Activated naive CD8-positive, alpha-beta T cell treated with anti-CD3 and anti-CD28 coated beads, Interleukin-2, amount 10 ng/mL, durations not matched to agents 7 days and 5 days (primary cell): Measurements from ENCODE around the gene PTRH1. TPM values are rescaled to one million over a fixed set of nuclear protein-coding genes. Genes with fewer than 3 reads are reported as not detected.

ENCODE experiments used
- ATAC-seq: fragments of 150-1000 bp; cut with Tn5 transposase; one replicate; pipeline ENCODE4 v1.10.0; 2021; ENCODE audit warnings: low read depth, moderate library complexity
- POLR2A ChIA-PET: fragments of 350-600 bp; sonication (Branson Sonifier 250); formaldehyde crosslinking; loops from one replicate; lab custom pipeline; 2021; ENCODE audit warnings: antibody characterized with exemption; lab: Charles Lee
- DNase-seq: peaks from one replicate; pipeline ENCODE4 v3.0.0; 2021
- H3K27ac Mint-ChIP-seq: one replicate; pipeline ENCODE4 v1.8.0; 2022; ENCODE audit warnings: mild to moderate bottlenecking, mixed read lengths
- H3K27me3 Mint-ChIP-seq: one replicate; pipeline ENCODE4 v1.8.0; 2022; ENCODE audit warnings: mild to moderate bottlenecking, moderate library complexity, mixed read lengths
- H3K36me3 Mint-ChIP-seq: one replicate; pipeline ENCODE4 v1.8.0; 2021; ENCODE audit warnings: mild to moderate bottlenecking, mixed read lengths
- H3K4me1 Mint-ChIP-seq: one replicate; pipeline ENCODE4 v1.8.0; 2021; ENCODE audit warnings: mixed read lengths
- H3K4me3 Mint-ChIP-seq: one replicate; pipeline ENCODE4 v1.8.0; 2022; ENCODE audit warnings: mild to moderate bottlenecking, moderate library complexity, mixed read lengths
- H3K9me3 Mint-ChIP-seq: one replicate; pipeline ENCODE4 v1.8.0; 2021; ENCODE audit warnings: mixed read lengths
- total RNA-seq, 2 experiments: library from RNA; stranded (reverse); gene quantifications; one replicate each; pipeline ENCODE4 v1.2.3, GENCODE V29; 2021

The PTRH1 gene
- total RNA-seq, 2 experiments from 2014 or later, result 9.9 to 13.1 TPM

DNA sequence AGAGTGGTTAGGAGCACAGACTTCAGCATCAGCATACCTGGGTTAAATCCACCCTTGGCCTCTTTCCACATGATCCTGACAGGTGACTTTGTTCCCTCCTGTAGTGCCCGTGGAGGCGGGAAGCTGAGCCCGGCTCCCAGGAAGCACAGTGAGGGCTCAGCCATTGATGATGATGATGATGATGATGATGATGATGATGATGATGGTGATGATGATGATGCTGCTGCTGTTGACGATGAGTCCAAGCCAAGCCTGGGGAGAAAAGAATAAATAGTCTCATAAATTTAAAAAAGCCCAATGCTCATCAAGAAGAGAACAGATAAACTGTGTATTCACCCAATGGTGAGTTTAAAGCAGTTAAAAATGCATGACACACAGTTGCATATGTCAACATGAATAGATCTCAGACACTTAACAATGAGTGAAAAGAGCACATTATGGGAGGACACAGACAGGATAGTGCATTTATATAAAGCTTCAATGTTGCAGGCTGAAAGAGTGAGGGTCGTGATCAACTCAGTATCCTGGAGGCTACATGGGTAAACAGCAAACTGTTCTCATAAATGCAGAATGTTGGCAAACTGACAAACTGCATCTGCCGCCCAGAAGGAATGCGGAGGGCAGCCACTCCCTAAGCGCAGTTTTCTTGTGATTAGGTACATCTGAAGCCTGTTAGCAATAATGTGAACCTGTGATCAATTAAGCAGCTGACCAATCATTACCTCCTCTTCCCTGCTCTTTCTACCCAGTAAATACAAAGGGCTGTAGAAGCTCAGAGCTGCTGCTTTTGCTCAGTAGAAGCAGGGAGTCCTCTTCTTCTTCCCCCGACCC is 20.4 kb downstream of the PTRH1 start:
- no peaks in the 10 kb centered on the region for H3K36me3 Mint-ChIP-seq
- POLR2A ChIA-PET, result no interaction called here
- H3K9me3 Mint-ChIP-seq, result no peaks in the 10 kb centered on the region
- peaks cover 8% of the 10 kb centered on the region for H3K4me1 Mint-ChIP-seq
- peaks cover 2% of the 10 kb centered on the region for H3K27me3 Mint-ChIP-seq
- H3K4me3 Mint-ChIP-seq, result no peak overlapping the region
- ATAC-seq (no peak), DNase-seq (no peak)
- no peak overlapping the region for H3K27ac Mint-ChIP-seq

DNA sequence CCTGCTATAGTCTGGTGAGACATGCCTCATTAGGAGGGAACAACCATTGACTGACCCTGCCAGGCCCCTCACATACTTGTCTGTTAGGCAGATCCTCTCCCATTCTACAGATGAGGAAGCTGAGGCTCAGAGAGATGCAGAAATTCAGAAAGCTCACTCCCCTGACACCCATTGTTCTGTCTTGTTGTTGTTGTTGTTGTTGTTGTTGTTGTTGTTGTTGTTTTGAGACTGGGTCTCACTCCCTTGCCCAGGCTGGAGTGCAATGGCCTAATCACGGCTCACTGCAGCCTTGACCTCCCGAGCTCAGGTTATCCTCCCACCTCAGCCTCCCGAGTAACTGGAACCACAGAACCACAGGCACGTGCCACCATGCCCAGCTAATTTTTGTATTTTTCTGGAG is 21.8 kb downstream of the PTRH1 start:
- Mint-ChIP-seq H3K27me3 (peaks cover 2% of the 10 kb centered on the region), H3K27ac (no peak overlapping the region), H3K4me3 (no peak overlapping the region), H3K4me1 (no peaks in the 10 kb centered on the region), H3K9me3 (no peaks in the 10 kb centered on the region), H3K36me3 (no peaks in the 10 kb centered on the region)
- no peak for DNase-seq
- ATAC-seq, result no peak
- POLR2A ChIA-PET, result no interaction called here

DNA sequence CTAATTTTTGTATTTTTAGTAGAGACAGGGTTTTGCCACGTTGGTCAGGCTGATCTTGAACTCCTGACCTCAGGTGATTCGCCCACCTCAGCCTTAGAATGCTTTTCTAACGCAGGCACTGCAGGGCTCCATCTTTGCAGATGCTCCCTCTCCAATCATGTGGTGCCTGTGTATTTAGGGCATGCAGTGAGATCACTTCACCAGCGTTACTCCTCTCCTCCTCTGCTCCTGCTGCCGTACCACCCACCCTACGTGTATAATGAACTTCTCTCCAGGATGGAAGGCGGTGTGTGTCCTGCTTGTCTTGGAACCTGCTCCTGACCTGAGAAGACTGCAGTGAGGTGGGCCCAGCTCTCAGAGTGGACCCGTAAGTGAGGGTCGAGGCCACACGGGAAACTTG is 22.3 kb downstream of the PTRH1 start:
- Mint-ChIP-seq H3K4me3 (no peak overlapping the region), H3K9me3 (no peaks in the 10 kb centered on the region), H3K27me3 (peaks cover 2% of the 10 kb centered on the region), H3K27ac (no peak overlapping the region), H3K4me1 (no peaks in the 10 kb centered on the region), H3K36me3 (no peaks in the 10 kb centered on the region)
- POLR2A ChIA-PET, result no interaction called here
- DNase-seq, result no peak
- no peak for ATAC-seq

DNA sequence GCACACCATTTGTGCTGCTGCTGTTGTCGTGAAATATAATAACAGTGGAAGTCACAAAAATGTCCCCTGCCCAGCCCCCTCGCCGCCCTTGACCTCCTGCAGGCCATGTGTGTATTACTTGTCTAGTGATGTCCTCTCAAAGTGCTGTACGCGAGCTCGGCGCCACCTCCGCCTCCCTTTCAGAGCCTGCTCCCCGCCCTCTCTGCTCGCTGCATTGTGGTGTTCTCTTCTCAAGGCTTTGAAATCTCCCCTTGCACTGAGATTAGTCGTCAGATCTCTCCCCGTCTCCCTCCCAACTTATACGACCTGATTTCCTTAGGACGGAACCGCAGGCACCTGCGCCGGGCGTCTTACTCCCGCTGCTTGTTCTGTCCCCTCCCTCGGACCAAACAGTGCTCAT is 23.4 kb downstream of the PTRH1 start:
- POLR2A ChIA-PET, result interaction anchor here (0.7 kb wide), 1 partner anchor 225 kb away, joined by 4 read pairs; the partner anchor contains the start of gene ST6GALNAC4
- peaks cover 2% of the 10 kb centered on the region for H3K27me3 Mint-ChIP-seq
- no peaks in the 10 kb centered on the region for H3K4me1 Mint-ChIP-seq
- H3K4me3 Mint-ChIP-seq, result no peak overlapping the region
- H3K9me3 Mint-ChIP-seq, result no peaks in the 10 kb centered on the region
- DNase-seq (no peak), ATAC-seq (no peak)
- H3K36me3 Mint-ChIP-seq, result no peaks in the 10 kb centered on the region
- no peak overlapping the region for H3K27ac Mint-ChIP-seq

DNA sequence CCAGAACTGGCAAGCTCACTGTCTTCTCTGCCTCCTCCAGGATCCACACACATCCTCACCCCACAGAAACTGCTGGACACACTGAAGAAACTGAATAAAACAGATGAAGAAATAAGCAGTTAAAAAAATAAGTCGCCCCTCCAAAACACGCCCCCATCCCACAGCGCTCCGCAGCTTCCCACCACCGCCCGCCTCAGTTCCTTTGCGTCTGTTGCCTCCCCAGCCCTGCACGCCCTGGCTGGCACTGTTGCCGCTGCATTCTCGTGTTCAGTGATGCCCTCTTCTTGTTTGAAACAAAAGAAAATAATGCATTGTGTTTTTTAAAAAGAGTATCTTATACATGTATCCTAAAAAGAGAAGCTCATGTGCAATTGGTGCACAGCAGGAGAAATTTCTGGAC is 24.7 kb downstream of the PTRH1 start:
- no peaks in the 10 kb centered on the region for H3K36me3 Mint-ChIP-seq
- DNase-seq, result no peak
- no peaks in the 10 kb centered on the region for H3K9me3 Mint-ChIP-seq
- ATAC-seq, result no peak
- no peaks in the 10 kb centered on the region for H3K4me1 Mint-ChIP-seq
- POLR2A ChIA-PET, result no interaction called here
- peaks cover 2% of the 10 kb centered on the region for H3K27me3 Mint-ChIP-seq
- no peak overlapping the region for H3K4me3 Mint-ChIP-seq
- H3K27ac Mint-ChIP-seq, result no peak overlapping the region

DNA sequence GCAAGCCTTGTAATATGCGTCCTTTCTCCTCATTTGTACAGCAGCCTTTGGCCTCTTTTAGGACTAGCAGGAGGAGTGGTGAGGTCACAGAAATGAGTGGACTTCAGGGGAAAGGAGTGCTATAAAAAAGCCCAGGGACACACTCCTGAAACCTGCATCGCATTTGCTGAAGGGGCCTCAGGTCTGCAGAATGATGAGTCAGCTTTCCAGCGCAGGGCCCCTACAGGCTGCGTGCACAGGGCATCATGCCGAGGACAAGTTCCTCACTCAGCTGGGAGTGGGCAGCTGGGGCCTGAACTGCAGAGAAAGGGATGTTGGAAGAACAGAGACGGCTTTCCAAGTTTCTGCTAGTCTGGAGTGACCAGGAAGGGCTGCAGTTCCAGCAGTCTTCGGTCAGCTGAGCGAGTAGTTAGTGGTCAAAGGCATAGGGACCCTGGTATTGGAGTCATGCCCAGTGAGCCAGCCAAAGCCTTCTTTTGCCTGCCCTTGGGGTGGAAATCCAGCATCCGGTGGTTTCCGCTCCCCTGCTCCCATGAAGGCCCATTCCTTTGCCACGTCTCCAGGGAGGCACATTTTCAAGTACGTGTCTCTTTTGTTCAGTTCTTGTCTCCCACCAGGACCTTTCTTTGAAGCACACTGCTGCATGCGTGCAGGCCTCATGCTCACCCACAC is 26.0 kb downstream of the PTRH1 start:
- POLR2A ChIA-PET, result no interaction called here
- no peak for DNase-seq
- no peaks in the 10 kb centered on the region for H3K36me3 Mint-ChIP-seq
- H3K27me3 Mint-ChIP-seq, result peaks cover 2% of the 10 kb centered on the region
- no peak for ATAC-seq
- H3K4me1 Mint-ChIP-seq, result no peaks in the 10 kb centered on the region
- H3K4me3 Mint-ChIP-seq, result no peak overlapping the region
- H3K9me3 Mint-ChIP-seq, result no peaks in the 10 kb centered on the region
- H3K27ac Mint-ChIP-seq, result no peak overlapping the region

DNA sequence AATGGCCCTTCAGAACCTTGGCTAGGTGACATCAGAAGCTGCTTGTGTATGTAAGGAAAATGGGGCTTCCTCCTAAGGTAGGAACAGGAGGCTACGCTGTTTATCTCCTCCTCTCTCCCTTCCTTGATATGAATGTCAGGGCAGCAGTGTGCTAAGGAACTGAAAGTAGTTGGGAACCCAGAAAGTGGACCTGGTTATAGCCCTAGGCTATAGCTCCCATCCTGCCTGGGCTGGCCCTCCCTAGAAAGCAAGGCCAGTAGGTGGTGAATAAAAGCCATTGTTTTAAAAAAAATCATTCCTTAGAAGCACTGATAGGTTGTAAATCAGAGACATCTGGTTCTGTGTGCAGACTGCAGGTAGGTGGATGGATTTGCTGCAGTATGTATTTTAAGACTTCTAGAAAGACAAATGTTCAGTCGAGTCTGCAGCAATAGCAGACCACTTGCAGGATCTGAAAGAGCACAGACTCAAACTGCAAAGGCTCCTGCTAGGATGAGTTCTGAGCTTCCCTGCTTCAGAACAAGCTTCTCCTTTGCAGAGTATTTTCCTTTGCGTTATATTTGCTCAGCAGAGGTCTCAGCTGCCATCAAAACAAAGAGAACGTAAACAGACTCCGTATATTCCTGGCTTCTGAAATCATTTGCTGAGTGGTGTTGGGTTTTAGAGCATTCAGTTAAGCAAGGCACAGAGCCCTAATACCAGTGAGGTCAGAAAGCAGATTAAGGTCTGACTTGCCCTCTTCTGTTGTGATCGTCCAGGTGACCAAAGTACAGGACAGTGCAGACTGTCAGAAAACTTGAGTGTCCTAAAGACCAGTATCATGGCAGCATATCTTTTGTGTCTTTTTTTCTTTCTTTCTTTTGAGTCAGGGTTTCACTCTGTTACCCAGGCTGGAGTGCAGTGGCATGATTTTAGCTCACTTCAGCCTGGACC is 28.7 kb downstream of the PTRH1 start:
- Mint-ChIP-seq H3K27ac (no peak overlapping the region), H3K4me3 (no peak overlapping the region), H3K27me3 (peaks cover 2% of the 10 kb centered on the region), H3K4me1 (no peaks in the 10 kb centered on the region), H3K9me3 (no peaks in the 10 kb centered on the region), H3K36me3 (no peaks in the 10 kb centered on the region)
- ATAC-seq (no peak), DNase-seq (no peak)
- POLR2A ChIA-PET, result no interaction called here

DNA sequence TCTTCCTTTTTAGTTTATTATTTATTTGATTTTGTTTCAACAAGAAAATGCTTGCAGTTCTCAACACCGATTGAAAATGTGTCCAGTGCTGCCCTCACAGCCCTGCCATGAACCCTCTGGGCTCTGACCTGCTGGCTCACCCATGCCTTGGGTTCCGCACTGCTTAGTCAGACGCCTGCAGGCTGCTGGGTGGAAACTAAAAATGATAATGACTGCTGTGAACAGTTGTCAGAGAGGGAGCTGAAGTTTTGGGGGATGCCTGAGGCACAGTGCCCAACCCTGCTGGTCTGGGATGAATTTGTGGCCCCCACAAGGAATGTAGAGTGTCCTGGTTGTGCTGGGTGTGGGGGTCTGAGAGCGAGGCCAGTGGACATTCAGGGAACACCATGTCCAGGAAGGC is 30.9 kb downstream of the PTRH1 start:
- ATAC-seq, result no peak
- H3K4me1 Mint-ChIP-seq, result no peaks in the 10 kb centered on the region
- DNase-seq, result no peak
- no peak overlapping the region for H3K27ac Mint-ChIP-seq
- no peak overlapping the region for H3K4me3 Mint-ChIP-seq
- H3K36me3 Mint-ChIP-seq, result no peaks in the 10 kb centered on the region
- H3K9me3 Mint-ChIP-seq, result no peaks in the 10 kb centered on the region
- H3K27me3 Mint-ChIP-seq, result no peaks in the 10 kb centered on the region
- POLR2A ChIA-PET, result no interaction called here

DNA sequence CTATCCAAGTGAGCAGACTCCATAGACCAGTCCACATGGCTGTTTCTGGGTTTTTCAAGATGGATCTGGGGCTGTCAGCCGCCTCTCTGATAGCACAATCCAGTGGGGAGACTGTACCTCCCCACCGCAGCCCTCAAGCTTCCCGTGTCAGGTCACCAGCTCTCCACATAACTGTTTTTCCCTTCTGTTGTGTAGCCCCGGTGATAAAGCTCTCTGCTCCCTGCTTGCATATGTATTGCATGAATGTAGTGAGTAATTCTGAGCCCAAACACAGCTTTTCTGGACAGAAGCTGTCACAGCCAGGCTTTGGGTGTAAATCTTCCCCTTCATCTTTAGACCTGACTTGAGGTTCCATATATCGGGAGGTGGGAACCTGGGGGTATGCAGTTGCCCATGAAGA is 31.7 kb downstream of the PTRH1 start:
- no peak overlapping the region for H3K4me3 Mint-ChIP-seq
- POLR2A ChIA-PET, result interaction anchor here (0.7 kb wide), 1 partner anchor 17 kb away, joined by 3 read pairs; no protein-coding TSS in a partner anchor
- peaks cover 2% of the 10 kb centered on the region for H3K36me3 Mint-ChIP-seq
- H3K4me1 Mint-ChIP-seq, result no peaks in the 10 kb centered on the region
- ATAC-seq, result no peak
- no peak for DNase-seq
- no peaks in the 10 kb centered on the region for H3K27me3 Mint-ChIP-seq
- H3K27ac Mint-ChIP-seq, result no peak overlapping the region
- H3K9me3 Mint-ChIP-seq, result no peaks in the 10 kb centered on the region

DNA sequence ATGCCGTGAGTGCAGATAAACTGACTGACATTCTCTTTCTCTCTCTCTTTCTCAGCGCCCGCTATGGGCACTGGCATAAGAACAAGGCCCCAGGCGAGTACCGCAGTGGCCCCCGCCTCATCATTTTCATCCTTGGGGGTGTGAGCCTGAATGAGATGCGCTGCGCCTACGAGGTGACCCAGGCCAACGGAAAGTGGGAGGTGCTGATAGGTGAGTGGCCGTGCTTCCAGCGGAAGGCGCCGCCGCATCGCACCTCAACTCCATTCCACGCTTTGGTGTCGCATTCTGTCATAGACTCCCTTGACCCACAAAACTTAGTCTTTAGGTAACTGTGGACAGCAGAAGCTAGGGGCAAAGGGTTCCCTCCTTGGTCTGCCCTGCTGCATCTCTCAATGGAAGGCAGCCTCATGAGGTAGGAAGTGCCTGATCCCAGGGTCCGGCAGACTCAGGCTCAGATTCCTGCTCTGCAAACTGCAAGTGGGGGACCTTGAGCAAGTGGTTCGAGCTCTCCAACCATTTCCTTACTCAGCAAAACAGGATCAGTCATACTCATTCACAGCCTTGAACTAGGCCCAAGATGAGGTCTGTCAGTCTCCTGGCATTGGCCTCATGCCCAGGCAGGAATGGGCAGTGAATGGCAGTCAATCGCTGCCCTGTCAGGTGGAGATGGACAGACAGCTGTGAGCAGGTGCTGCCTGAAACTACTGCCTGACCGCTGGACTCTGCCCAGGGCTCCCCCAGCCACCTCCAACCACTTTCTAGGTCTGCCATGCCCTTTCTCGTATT is 32.9 kb downstream of the PTRH1 start:
- no peaks in the 10 kb centered on the region for H3K9me3 Mint-ChIP-seq
- DNase-seq (no peak), ATAC-seq (no peak)
- no peak overlapping the region for H3K27ac Mint-ChIP-seq
- POLR2A ChIA-PET, result no interaction called here
- H3K4me1 Mint-ChIP-seq, result no peaks in the 10 kb centered on the region
- H3K4me3 Mint-ChIP-seq, result no peak overlapping the region
- no peaks in the 10 kb centered on the region for H3K27me3 Mint-ChIP-seq
- peaks cover 2% of the 10 kb centered on the region for H3K36me3 Mint-ChIP-seq

DNA sequence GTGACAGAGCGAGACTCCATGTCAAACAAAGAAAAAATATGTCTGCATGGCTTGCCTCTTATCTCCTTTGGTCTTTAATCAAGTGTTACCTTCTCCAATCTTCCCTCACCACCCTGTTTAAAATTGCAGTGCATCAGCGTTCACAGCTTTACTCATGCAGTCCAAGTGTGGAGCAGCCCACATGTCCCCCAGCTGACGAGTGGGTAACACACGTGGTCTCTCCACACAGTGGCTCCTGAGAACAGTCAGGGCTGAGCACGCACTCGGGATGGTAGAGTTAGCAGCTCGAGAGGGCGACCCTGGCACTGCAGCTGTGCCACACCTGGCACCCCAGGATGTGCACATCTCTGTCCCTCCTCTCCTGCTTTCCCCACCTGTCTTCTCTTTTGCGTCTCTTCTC is 34.6 kb downstream of the PTRH1 start:
- Mint-ChIP-seq H3K27ac (no peak overlapping the region), H3K9me3 (no peaks in the 10 kb centered on the region), H3K4me3 (no peak overlapping the region), H3K4me1 (no peaks in the 10 kb centered on the region), H3K27me3 (no peaks in the 10 kb centered on the region), H3K36me3 (peaks cover 2% of the 10 kb centered on the region)
- ATAC-seq, result no peak
- DNase-seq, result no peak
- POLR2A ChIA-PET, result no interaction called here

DNA sequence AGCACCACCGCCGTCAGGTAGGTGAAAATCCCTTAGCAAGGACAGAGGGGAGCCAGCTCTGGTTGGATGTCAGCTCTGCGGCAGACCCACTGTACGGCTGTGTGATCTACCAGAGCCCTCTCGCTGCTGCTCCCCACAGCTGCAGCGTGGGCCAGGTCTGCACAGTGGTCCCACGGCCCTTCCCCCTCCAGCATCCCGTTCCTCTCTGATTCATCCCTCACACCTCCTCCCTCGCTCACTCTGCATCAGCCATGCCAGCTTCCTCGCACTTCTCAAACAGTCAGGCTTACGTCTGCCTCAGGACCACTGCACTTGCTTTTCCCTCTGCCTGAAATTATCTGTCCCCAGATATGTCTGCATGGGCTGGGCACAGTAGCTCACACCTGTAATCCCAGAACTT is 35.2 kb downstream of the PTRH1 start:
- Mint-ChIP-seq H3K27me3 (no peaks in the 10 kb centered on the region), H3K9me3 (no peaks in the 10 kb centered on the region), H3K4me1 (no peaks in the 10 kb centered on the region), H3K27ac (no peak overlapping the region), H3K36me3 (peaks cover 2% of the 10 kb centered on the region), H3K4me3 (no peak overlapping the region)
- POLR2A ChIA-PET, result no interaction called here
- DNase-seq (no peak), ATAC-seq (no peak)

DNA sequence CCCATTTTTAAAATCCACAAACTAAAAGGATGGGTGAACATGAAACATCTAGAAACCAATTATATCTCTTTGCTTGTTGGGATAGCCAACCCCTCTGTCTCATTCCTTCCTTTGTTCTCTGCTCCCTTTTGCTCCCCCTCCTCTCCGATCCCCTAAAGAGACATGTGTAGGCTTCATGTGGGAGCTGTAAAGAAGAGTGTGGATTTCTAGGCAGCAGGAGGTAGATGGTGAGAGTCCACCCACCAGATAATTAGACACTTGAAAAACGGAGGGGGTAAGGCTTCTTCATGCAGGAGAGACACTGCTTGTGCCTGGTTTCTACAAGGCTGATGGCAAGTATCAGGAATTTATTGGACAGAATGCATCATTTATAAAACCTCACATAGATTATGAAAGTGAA is 36.0 kb downstream of the PTRH1 start:
- ATAC-seq (no peak), DNase-seq (no peak)
- POLR2A ChIA-PET, result no interaction called here
- Mint-ChIP-seq H3K4me1 (no peaks in the 10 kb centered on the region), H3K27ac (no peak overlapping the region), H3K36me3 (peaks cover 2% of the 10 kb centered on the region), H3K27me3 (no peaks in the 10 kb centered on the region), H3K9me3 (no peaks in the 10 kb centered on the region), H3K4me3 (no peak overlapping the region)
